HG02970 (cell line): ENCODE results near the gene STEEP1.

Experiments used
- ATAC-seq: cut with Tn5 transposase; IDR thresholded peaks from one replicate; pipeline ENCODE4 v1.9.1; 2021; ENCODE audit warnings: mild to moderate bottlenecking, moderate library complexity, moderate number of reproducible peaks; ENCODE audit not compliant: unreplicated experiment, low FRiP score

Gene STEEP1

DNA sequence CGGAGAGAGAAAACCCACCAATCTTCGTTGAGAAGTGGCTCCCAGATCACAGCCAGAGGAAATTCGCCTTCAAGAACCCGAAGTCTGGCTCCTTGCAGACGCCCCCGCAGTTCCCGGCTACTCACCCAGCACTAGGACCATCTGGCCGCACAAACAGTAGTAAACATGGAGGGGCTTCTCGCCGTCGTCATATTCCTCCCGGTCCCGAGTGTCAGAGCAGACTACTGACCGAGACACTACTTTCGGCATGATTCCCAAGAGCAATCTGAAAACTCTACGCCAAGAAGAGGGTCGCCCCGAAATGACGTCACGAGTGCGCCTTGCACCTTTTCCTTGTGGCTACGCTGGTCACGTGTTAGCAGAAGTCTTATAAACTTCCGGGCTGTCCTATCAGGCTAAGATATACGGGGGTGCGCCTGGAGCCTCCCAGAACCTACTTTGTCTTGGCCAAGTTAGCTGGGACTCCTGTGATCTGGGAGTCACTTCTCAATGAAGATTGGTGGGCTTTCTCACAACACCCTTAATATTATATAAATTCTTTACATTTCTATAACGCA lies at the start of gene STEEP1:
Gene STEEP1, minus strand, starts transcription at position 303 of the 557 bp plus-strand sequence. Its CDS starts 54 bp downstream, at position 249.
- ATAC-seq: peak; percentile 57

DNA sequence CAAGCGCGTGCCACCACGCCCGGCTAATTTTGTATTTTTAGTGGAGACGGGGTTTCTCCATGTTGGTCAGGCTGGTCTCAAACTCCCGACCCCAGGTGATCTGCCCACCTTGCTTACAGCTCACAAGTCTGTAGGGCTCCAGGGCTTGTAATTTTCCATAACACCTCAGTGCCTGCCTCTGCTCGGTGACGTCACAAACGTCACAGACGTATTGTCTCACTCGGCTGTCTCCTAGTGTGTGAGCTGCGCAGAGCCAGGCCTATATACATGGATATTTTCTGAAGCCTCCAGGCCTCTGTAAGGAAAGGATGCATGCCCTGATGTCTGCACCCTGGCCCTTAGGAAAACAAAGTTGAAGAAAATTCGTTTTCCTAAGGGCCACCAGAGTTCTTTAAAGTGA lies 49.6 kb upstream of the STEEP1 start:
- ATAC-seq: no peak

DNA sequence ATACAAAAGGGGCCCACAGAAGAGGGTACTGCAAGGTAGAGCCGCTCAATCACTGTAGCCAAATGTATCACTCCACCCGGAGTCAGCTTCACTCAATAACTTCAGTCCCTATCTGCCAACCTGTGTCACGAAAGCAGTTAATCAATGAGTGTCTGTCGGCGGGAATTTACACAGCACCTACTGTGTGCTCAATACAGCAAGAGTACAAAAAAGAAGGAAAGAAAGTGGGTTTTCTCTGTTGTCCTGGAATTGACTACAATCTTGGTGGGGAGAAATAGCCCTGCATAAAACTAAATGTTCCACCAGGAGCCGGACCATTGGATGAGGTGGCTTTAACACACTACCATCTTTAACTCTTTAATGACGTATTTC lies 41.8 kb upstream of the STEEP1 start:
- ATAC-seq: no peak

DNA sequence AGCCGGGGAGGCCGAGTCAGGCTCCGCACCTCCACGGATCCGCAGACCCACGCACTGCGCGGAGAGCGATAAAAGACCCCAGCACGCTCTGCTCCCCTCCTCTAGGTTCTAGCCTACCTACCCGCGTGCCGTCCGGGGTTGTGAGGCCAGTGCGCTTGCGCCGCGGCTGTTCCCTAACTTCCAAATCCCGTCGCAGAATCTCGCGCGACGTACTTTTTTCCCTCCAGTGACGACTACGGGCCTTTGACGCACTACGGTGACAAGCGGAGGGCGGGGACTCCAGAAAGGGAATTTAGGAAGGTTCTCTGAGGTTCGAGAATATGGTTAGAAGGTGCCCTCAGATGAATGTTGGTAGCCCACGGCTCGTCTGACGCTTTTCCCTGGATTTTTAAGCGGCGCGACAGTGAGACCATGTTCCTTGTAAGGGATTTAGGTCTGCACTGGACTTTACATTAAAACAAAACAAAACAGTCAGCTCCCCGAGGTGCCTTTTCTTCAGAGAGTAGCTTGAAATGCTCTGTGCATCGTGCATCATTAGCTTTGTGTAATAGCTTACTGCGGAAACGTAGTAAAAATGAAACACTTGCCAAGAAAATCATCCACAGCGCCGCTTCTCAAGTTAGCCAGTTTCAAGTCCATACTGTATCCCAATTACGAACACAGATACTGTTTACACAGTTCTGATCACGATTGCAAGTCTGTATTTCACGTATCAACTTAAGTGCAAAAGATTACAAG lies 41.2 kb upstream of the STEEP1 start, which contains the start of gene NKRF:
Gene NKRF, minus strand, starts transcription at position 145 of the 738 bp plus-strand sequence.
- peak; percentile 66 for ATAC-seq

DNA sequence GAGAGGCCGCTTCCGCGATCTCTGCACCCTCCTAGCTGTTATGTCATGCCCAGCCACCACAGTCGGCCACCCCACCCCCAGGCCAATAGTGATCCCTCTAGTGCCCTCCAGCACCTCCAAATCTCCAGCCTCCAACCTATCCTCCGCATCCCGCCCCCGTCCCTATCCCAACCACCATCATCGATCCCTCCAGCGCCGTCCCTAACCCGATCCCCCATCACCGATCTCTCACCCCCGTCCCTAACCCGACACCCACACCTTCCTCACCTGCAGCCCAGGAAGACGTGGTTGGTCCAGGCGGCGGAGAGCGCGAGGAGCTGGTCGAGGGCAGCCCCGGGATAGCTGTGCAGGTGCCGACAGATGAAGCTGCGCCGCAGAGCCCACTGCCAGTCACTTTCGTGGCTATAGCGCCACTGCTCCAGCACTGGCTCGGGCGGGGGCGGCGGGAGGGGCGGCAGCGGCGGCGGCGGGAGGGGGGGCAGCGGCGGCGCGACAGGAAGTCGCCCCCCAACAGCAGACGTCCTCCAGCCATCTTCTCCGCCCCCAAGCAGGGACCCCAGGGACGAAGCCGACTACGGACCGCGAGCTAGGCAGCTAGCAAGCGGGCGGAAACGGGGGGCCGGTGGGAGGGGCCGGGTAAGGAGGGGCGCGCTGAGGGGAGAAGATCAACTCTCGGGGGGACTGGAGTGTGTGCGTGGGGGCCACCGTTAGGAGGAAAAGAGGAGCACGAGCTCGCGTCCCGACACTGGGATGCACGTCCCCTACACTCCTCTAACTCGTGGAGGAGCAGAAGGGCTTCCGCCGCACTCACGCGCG lies 40.5 kb upstream of the STEEP1 start:
- ATAC-seq: peak; percentile 15

DNA sequence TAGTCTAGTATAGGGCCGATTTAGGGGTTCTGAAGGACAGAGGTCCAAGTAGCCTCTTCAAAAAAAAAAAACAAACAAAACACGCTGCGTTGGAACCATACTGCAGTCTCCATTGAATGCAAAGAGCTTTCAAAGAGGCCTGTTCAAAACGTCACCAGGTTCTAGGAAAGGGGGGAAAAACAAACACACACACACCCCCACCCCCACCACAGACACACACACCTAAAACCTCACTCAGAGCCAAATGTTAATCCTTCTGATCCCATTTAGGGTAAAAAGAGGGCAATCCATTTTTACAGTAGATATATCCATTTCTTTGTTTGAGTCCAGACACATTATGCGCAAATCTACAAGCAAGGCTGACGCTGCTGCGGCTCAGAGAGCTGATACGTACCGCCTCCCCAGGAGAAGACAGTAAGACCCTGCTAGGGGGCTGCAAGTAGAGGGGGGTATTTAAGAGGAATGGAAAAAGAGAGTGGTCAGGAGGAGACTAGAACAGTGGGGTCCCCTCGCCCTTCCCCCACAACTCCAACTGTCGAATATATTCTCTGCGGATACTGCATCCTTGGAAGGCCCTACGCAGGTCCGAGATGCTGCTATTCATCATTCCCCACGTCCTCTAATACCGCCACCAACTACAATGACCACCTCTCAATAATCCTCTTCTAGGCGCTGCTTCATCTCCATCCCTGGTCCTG lies 39.7 kb upstream of the STEEP1 start:
- no peak for ATAC-seq

DNA sequence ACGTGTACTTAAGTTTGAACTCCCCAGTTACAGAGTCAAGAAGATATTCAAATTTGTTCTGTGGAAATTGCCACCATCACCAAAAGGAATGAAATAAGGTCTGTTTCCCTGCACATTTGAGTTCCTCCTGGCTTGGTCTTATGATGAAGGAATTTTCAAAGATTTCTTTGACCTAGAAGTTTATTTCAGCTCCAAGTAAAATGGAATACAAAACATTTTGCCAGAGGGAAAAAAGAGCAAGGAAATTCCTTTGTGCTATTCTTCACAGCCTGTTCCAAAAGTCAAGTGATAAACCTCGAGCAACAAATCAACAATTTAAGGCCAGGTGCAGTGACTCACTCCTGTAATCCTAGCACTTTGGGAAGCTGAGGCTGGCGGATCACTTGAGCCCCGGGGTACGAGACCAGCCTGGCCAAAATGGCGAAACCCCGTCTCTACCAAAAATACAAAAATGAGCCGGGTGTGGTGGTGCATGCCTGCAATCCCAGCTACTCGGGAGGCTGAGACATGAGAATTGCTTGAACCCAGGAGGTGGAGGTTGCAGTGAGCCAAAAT lies 37.6 kb upstream of the STEEP1 start:
- no peak for ATAC-seq

DNA sequence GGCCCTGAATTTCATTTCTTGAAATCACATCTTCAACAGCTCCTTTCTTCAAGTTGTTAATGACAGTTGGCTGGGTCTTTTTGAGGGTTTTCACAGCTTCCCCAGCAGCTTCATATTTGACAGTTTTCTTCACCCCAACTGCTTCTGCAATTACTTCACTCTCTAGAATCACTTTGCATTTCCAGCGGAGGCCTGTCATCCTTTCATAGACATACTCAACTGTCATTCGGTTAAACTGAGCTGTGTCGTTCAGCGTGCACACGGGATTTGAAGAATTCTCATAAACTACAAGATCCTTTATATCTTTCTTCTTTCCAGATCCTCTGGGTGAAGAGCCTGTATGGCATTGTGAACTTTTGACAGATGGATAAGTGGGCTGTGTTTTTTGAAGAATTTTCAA lies 24.6 kb upstream of the STEEP1 start:
- no peak for ATAC-seq

DNA sequence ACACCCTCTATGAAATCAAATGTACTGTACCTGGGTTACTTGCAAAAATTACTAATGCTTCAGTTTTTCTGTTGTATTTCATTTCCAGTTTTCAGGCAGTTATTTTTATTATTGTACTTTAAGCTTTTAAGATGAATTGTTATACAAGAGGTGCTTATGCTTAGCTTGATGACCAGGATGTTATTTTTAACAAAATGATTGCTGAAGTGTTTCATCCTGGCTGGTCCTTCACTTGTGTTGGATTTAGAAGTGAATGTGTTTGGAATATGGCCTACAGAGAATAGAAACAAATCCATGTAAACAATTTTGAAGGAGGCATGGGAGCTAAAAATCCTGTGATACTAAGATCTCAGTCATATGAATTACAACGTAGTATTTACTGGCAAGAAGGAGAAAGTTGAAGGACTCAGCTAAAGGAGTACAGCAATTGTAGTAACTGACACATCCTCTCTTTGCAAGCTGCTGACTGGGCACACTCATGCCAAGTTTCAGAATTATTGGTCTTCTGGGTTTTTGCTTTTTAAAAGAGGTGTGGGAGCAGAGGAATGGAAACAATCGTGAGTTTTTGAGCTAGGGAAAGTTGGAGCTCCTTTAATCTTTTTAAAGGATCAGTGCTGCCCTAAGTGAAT lies 18.3 kb upstream of the STEEP1 start:
- ATAC-seq: no peak

DNA sequence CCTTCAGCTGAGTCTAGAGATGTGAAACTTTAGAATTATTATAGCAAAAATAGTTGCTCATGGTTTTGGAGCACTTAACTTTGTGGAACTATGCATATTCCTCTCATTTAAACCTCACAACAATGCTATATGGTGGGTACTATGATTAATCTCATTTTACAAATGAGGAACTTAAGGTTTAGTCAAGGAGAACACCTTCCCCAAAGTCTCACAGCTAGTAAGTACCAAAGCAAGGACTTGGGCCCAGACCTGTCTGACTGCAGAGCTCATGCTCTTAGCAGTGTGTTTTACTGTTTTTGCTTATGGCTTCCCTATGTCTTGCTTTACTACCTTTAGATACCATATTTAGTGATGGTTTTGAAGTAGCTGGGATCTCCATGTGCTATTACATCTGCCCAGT lies 14.2 kb upstream of the STEEP1 start:
- no peak for ATAC-seq

DNA sequence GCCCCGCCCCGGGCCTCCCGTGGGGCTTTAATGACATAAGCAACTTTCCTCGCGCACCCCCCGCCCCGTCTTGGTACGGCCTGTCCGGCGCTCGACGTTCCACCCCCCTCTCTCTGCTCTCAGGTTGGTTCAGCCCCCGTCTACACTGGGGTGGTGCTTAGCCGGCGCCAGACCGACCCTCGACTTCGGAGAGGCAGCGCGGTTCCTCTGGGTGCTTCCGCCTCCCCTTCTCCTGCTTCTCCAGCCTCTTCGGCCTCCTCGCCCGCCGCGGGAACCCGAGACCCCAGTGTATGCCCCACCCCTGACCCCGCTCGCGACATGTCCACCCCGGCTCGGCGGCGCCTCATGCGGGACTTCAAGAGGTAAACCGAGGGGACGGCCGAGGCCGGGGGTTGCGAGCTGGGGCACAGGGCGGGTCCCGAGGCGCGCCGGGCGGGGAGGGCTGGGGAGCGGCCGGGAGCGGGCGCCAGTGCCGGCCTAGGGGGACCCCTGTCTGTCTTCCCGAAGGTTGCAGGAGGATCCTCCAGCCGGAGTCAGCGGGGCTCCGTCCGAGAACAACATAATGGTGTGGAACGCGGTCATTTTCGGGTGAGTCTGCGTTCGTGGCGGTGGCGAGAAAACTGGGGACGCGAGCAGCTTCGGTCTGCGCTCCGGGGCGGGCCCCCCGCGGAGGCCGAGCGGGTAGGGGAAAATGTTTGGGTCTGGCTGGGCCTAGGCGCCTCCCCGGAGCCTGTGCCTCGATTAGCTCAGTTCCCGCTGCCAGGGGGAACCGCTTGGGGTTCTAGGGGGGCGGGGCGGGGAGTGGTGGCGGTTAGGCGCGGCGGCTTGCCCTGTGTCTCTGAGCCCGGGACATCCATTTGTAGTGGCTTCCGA lies 9.4 kb upstream of the STEEP1 start, which contains the start of gene UBE2A:
Gene UBE2A, plus strand, starts transcription at position 170 of the 873 bp plus-strand sequence. Its CDS starts 149 bp downstream, at position 319.
- peak; percentile 81 for ATAC-seq

DNA sequence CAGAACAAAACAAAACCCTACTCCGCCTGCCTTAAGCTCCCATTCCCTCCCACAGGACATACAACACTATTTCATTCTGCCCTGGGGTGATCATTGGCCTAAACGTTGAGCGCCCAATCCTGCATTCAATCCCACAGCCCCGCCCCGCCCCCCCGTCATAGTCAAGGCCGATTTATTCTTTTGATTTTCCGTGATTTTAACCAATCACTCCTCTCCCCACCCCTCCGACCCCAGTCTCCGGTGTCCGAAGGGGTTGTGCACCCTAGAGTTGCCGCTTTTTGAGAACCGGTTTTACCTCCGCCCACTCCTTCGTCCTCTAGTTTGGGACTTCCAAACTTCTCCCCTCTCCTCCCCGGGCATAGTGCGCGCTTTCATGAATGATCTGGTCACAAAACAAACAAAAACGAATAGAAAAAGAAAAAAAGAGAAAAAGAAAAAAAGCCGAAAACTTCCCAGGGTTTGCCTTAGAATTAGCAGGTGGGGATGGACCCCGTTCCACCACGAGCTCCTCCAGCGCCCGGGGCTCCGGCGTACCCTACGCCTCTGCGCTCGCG lies 8.7 kb upstream of the STEEP1 start:
- ATAC-seq: no peak

DNA sequence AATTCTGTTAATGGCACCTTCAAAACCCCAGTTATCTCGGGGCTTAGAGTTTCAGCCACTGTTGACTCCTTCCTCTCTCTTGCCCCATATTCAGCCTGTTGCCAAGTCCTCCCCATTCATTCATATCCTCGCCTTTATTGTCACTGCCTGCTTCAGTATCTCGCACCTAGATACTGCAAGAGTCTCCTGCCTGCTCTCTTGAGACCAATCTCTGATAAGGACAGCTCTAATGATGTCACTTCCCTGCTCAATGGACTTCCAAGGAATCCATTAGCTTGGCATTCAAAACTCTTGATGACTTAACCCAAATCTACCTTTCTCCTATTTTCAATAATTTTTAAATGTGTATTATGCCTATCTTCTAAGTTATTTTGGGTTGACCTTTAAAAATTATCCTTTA lies 8.0 kb upstream of the STEEP1 start:
- ATAC-seq: no peak

DNA sequence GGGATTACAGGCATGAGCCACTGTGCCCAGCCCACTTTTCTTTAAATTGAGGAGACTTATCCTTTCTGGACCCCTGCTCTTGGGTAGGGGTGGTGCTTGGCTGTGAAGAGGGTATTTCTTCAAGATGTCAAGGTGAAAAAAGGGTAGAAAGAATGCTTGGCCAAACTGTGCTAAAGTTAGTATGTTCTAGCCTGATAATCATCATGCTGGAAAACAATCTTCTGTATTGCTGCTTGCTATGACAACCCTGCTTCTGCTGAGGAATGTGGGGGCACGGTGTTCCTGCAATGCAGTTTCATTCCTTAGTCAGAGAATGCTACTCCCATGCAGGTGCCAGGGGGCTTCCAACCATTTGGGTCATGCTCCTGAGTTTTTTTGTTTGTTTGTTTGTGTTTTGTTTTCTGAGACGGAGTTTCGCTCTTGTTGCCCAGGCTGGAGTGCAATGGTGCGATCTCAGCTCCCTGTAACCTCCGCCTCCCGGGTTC lies 5.2 kb upstream of the STEEP1 start:
- ATAC-seq: no peak

DNA sequence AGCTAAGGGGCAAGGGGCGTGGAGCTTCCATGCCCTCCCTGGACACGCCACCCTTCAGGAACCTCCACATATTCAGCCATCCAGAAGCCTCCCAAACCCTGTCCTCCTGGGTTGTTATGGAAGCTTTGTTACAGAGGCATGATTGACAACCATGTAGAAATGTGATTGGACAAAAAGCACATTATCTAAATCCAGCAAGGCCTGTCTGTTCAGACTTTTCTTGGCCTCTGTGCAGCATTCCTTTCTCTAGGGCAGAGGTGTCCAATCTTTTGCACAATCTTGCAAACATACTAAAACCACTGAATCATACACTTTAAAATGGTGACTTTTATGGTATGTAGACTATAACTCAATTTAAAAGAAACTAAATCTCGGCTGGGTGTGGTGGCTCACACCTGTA lies 12.7 kb downstream of the STEEP1 start:
- ATAC-seq: no peak

DNA sequence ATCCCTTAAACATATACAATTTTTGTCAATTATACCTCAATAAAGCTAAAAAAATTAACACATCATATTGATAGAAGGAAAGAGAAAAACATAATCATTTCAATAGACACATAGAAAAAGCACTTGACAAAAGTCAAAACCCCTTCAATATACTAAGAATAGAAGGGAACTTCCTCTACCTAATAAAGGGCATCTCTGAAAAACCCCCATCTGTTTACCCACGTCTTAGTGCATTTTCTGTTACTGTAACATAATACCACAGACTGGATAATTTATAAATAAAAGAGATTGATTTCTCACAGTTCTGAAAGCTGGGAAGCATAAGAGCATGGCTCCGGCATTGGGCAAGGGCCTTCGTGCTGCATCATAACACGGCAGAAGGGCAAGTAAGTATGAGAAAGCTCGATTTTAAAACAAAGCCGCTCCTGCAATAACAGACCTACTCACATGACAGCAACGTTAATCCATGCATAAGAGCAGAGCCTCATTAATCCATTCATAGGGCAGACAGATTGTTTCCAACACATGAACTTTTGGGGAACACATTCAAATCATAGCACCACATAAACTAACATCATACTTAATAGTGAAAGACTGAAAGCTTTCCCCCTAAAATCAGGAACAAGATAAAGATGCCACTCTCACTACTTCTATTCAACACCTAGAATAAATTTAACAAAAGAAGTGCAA lies 15.7 kb downstream of the STEEP1 start:
- ATAC-seq: no peak

DNA sequence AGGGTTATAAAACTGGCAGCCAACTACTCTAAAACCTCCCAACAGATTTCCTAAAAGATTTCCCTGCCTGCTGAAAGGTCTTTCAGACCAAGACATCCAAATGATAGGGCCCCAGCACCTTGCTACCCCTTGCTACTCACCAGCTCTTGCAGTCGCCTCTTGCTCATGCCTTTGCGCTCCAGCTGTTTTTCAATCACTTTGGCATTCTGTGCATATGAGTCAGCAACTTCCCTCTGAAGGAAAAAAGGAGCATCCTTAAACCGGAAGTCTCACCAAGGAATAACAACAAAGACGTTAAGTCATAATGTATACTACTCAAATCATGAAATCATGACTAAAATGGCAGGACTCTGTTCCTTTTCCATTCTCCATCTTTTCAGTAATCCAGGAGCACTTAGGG lies 24.0 kb downstream of the STEEP1 start:
- no peak for ATAC-seq

DNA sequence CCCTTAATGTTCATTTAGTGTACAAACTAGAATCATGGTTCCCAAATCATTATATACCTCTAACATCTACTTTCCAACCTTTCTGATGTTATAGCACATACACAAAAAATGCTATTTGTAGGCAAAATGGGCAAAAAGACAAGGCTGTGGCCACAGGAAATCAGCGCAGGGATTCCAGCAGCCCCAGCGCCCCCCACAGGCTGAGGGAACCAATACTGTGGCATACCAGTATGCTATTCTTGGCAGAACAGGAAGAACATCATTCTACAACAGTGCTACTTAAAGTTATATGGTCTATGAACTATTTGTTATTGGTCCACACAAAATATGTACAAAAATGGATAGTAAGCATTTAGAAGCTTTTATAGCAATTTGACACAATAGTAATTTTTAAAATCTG lies 25.3 kb downstream of the STEEP1 start:
- ATAC-seq: no peak
